OCI-LY1 (cell line): ENCODE measurements around the gene ZNF862.

Experiments
- H2AFZ ChIP-seq: fragments of 200-600 bp; sonication (generic), shearing (Covaris generic); 2 replicates; pipeline ENCODE4 v1.6.0; 2014; ENCODE audit warnings: antibody characterized with exemption, mild to moderate bottlenecking, low read length
- H3F3A ChIP-seq: fragments of 200-600 bp; sonication (generic), shearing (Covaris generic); 2 replicates; pipeline ENCODE4 v1.6.0; 2014; ENCODE audit warnings: mild to moderate bottlenecking, antibody characterized with exemption, low read length, moderate library complexity; ENCODE audit not compliant: insufficient read depth
- H3K27ac ChIP-seq: fragments of 200-600 bp; sonication (generic); 2 replicates; pipeline ENCODE4 v1.5.1; 2014; ENCODE audit warnings: low read length, mixed run types, mild to moderate bottlenecking, low read depth; ENCODE audit not compliant: poor library complexity, severe bottlenecking
- H3K27me3 ChIP-seq: fragments of 200-600 bp; sonication (generic); 2 replicates; pipeline ENCODE4 v1.6.0; 2014; ENCODE audit warnings: antibody characterized with exemption, mild to moderate bottlenecking, low read length, moderate library complexity; ENCODE audit not compliant: insufficient read depth
- H3K36me3 ChIP-seq: fragments of 200-600 bp; sonication (generic); 2 replicates; pipeline ENCODE4 v1.6.1; 2014; ENCODE audit warnings: mild to moderate bottlenecking, antibody characterized with exemption, low read length, moderate library complexity, mixed read lengths; ENCODE audit not compliant: insufficient read depth
- H3K4me1 ChIP-seq: fragments of 200-600 bp; sonication (generic); 2 replicates; pipeline ENCODE4 v1.5.1; 2014; ENCODE audit warnings: mild to moderate bottlenecking, low read length, moderate library complexity; ENCODE audit not compliant: insufficient read depth, severe bottlenecking
- H3K4me2 ChIP-seq: fragments of 200-600 bp; sonication (generic), shearing (Covaris generic); 2 replicates; pipeline ENCODE4 v1.6.1; 2014; ENCODE audit warnings: low read length
- H3K4me3 ChIP-seq: fragments of 200-600 bp; sonication (generic); 2 replicates; pipeline ENCODE4 v1.5.1; 2014; ENCODE audit warnings: low read length, low read depth, mild to moderate bottlenecking, mixed read lengths; ENCODE audit not compliant: poor library complexity, severe bottlenecking
- H3K79me2 ChIP-seq: fragments of 200-600 bp; shearing (Covaris generic); 2 replicates; pipeline ENCODE4 v1.6.1; 2016; ENCODE audit warnings: mixed run types, low read length, mixed read lengths; ENCODE audit not compliant: insufficient read depth
- H3K9ac ChIP-seq: fragments of 200-600 bp; sonication (generic), shearing (Covaris generic); 2 replicates; pipeline ENCODE4 v1.6.1; 2014; ENCODE audit warnings: mild to moderate bottlenecking, low read length, mixed read lengths
- H3K9me2 ChIP-seq: fragments of 200-600 bp; sonication (generic), shearing (Covaris generic); 2 replicates; pipeline ENCODE4 v1.6.1; 2014; ENCODE audit warnings: low read depth, mild to moderate bottlenecking, low read length, mixed read lengths
- H3K9me3 ChIP-seq: fragments of 200-600 bp; shearing (Covaris generic); 2 replicates; pipeline ENCODE4 v1.6.1; 2014; ENCODE audit warnings: low read length, mixed read lengths
- H4K20me1 ChIP-seq: fragments of 200-600 bp; sonication (generic), shearing (Covaris generic); 2 replicates; pipeline ENCODE4 v1.6.0; 2016; ENCODE audit warnings: mild to moderate bottlenecking, low read length; ENCODE audit not compliant: insufficient read depth
- CTCF ChIP-seq: fragments of 200-600 bp; sonication (generic), shearing (Covaris generic); IDR thresholded peaks from 2 replicates; pipeline ENCODE4 v1.5.1; 2017; ENCODE audit warnings: mild to moderate bottlenecking, antibody characterized with exemption, low read length, moderate library complexity, mixed read lengths
- EZH2 ChIP-seq: fragments of 200-600 bp; sonication (generic), shearing (Covaris generic); IDR thresholded peaks from 2 replicates; pipeline ENCODE4 v1.8.0; 2017; ENCODE audit warnings: borderline replicate concordance, mixed run types, mild to moderate bottlenecking, antibody characterized with exemption, low read length, moderate library complexity, mixed read lengths

The ZNF862 gene

DNA sequence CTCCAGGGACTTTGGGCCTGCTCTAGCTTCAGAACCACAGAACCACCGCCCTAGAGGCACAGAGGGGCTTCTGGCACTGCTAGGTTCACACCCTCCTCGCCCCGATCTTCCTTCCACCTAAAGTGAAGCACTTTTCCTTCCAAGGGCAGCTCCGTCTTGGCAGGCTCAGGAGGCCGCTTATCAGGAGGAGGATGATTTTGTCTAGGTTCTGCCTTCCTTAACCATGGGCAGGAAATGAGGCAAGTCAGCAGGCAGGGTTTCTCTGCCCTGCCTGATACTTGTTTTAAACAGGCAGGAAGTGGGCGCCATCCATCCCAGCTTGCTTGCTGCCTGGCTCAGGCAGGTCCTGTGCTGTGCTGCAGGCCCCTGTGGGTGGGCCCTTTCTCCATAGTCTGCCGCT is 27.3 kb downstream of the ZNF862 start:
- no peak overlapping the region for H2AFZ ChIP-seq
- no peak overlapping the region for H3K9ac ChIP-seq
- H3K4me2 ChIP-seq = no peak overlapping the region

GRCh38 chr7:149866139-149866778 is 28.1 kb downstream of the ZNF862 start:
- TF ChIP-seq EZH2 = no peak
- no peak for TF ChIP-seq CTCF
- Histone ChIP-seq H3K36me3 (no peaks in the 10 kb centered on the region), H3K4me2 (no peak overlapping the region), H3K4me3 (no peak overlapping the region), H3F3A (no peaks in the 10 kb centered on the region), H3K9me2 (no peaks in the 10 kb centered on the region), H3K27ac (no peak overlapping the region), H3K4me1 (peaks cover 19% of the 10 kb centered on the region), H3K9me3 (no peaks in the 10 kb centered on the region), H4K20me1 (no peaks in the 10 kb centered on the region), H3K27me3 (no peaks in the 10 kb centered on the region), H2AFZ (no peak overlapping the region), H3K9ac (no peak overlapping the region), H3K79me2 (no peaks in the 10 kb centered on the region)

More for the DNA sequence above, 27.3 kb downstream of the ZNF862 start:
- no peak overlapping the region for H3K27ac ChIP-seq
- H3K36me3 ChIP-seq = no peaks in the 10 kb centered on the region
- H4K20me1 ChIP-seq = no peaks in the 10 kb centered on the region
- no peaks in the 10 kb centered on the region for H3K79me2 ChIP-seq
- TF ChIP-seq EZH2 = no peak
- no peak for TF ChIP-seq CTCF
- H3K9me2 ChIP-seq = no peaks in the 10 kb centered on the region
- no peak overlapping the region for H3K4me3 ChIP-seq
- peaks cover 17% of the 10 kb centered on the region for H3K4me1 ChIP-seq
- no peaks in the 10 kb centered on the region for H3F3A ChIP-seq
- no peaks in the 10 kb centered on the region for H3K27me3 ChIP-seq
- no peaks in the 10 kb centered on the region for H3K9me3 ChIP-seq

- no peak overlapping the region for H3K4me2 ChIP-seq
- no peaks in the 10 kb centered on the region for H3F3A ChIP-seq
- no peaks in the 10 kb centered on the region for H3K36me3 ChIP-seq
- H2AFZ ChIP-seq = no peak overlapping the region
- no peak overlapping the region for H3K27ac ChIP-seq
- H4K20me1 ChIP-seq = no peaks in the 10 kb centered on the region
- no peak overlapping the region for H3K9ac ChIP-seq
- no peaks in the 10 kb centered on the region for H3K9me3 ChIP-seq
- H3K4me3 ChIP-seq = no peak overlapping the region
- no peak for TF ChIP-seq CTCF
- no peak for TF ChIP-seq EZH2
- H3K4me1 ChIP-seq = peaks cover 26% of the 10 kb centered on the region
- H3K9me2 ChIP-seq = no peaks in the 10 kb centered on the region
- no peaks in the 10 kb centered on the region for H3K79me2 ChIP-seq
- no peaks in the 10 kb centered on the region for H3K27me3 ChIP-seq
Observed at GRCh38 chr7:149866779-149867447, 28.7 kb downstream of the ZNF862 start.
